OCI-LY1 (cell line): Measurements from ENCODE around the gene ETV6.
A peak's percentile ranks its signal among the peaks of the same experiment; 100 is the strongest.

ENCODE experiments used
- H2AFZ ChIP-seq: fragments of 200-600 bp; sonication (generic), shearing (Covaris generic); 2 replicates; pipeline ENCODE4 v1.6.0; 2014; ENCODE audit warnings: antibody characterized with exemption, mild to moderate bottlenecking, low read length
- H3F3A ChIP-seq: fragments of 200-600 bp; sonication (generic), shearing (Covaris generic); 2 replicates; pipeline ENCODE4 v1.6.0; 2014; ENCODE audit warnings: mild to moderate bottlenecking, antibody characterized with exemption, low read length, moderate library complexity; ENCODE audit not compliant: insufficient read depth
- H3K27ac ChIP-seq: fragments of 200-600 bp; sonication (generic); 2 replicates; pipeline ENCODE4 v1.5.1; 2014; ENCODE audit warnings: low read length, mixed run types, mild to moderate bottlenecking, low read depth; ENCODE audit not compliant: poor library complexity, severe bottlenecking
- H3K27me3 ChIP-seq: fragments of 200-600 bp; sonication (generic); 2 replicates; pipeline ENCODE4 v1.6.0; 2014; ENCODE audit warnings: antibody characterized with exemption, mild to moderate bottlenecking, low read length, moderate library complexity; ENCODE audit not compliant: insufficient read depth
- H3K36me3 ChIP-seq: fragments of 200-600 bp; sonication (generic); 2 replicates; pipeline ENCODE4 v1.6.1; 2014; ENCODE audit warnings: mild to moderate bottlenecking, antibody characterized with exemption, low read length, moderate library complexity, mixed read lengths; ENCODE audit not compliant: insufficient read depth
- H3K4me1 ChIP-seq: fragments of 200-600 bp; sonication (generic); 2 replicates; pipeline ENCODE4 v1.5.1; 2014; ENCODE audit warnings: mild to moderate bottlenecking, low read length, moderate library complexity; ENCODE audit not compliant: insufficient read depth, severe bottlenecking
- H3K4me2 ChIP-seq: fragments of 200-600 bp; sonication (generic), shearing (Covaris generic); 2 replicates; pipeline ENCODE4 v1.6.1; 2014; ENCODE audit warnings: low read length
- H3K4me3 ChIP-seq: fragments of 200-600 bp; sonication (generic); 2 replicates; pipeline ENCODE4 v1.5.1; 2014; ENCODE audit warnings: low read length, low read depth, mild to moderate bottlenecking, mixed read lengths; ENCODE audit not compliant: poor library complexity, severe bottlenecking
- H3K79me2 ChIP-seq: fragments of 200-600 bp; shearing (Covaris generic); 2 replicates; pipeline ENCODE4 v1.6.1; 2016; ENCODE audit warnings: mixed run types, low read length, mixed read lengths; ENCODE audit not compliant: insufficient read depth
- H3K9ac ChIP-seq: fragments of 200-600 bp; sonication (generic), shearing (Covaris generic); 2 replicates; pipeline ENCODE4 v1.6.1; 2014; ENCODE audit warnings: mild to moderate bottlenecking, low read length, mixed read lengths
- H3K9me2 ChIP-seq: fragments of 200-600 bp; sonication (generic), shearing (Covaris generic); 2 replicates; pipeline ENCODE4 v1.6.1; 2014; ENCODE audit warnings: low read depth, mild to moderate bottlenecking, low read length, mixed read lengths
- H3K9me3 ChIP-seq: fragments of 200-600 bp; shearing (Covaris generic); 2 replicates; pipeline ENCODE4 v1.6.1; 2014; ENCODE audit warnings: low read length, mixed read lengths
- H4K20me1 ChIP-seq: fragments of 200-600 bp; sonication (generic), shearing (Covaris generic); 2 replicates; pipeline ENCODE4 v1.6.0; 2016; ENCODE audit warnings: mild to moderate bottlenecking, low read length; ENCODE audit not compliant: insufficient read depth
- CTCF ChIP-seq: fragments of 200-600 bp; sonication (generic), shearing (Covaris generic); IDR thresholded peaks from 2 replicates; pipeline ENCODE4 v1.5.1; 2017; ENCODE audit warnings: mild to moderate bottlenecking, antibody characterized with exemption, low read length, moderate library complexity, mixed read lengths
- EZH2 ChIP-seq: fragments of 200-600 bp; sonication (generic), shearing (Covaris generic); IDR thresholded peaks from 2 replicates; pipeline ENCODE4 v1.8.0; 2017; ENCODE audit warnings: borderline replicate concordance, mixed run types, mild to moderate bottlenecking, antibody characterized with exemption, low read length, moderate library complexity, mixed read lengths

ETV6 gene

GRCh38 chr12:11759494-11759878 is 110.0 kb downstream of the ETV6 start:
- Histone ChIP-seq H3K9me2 (no peaks in the 10 kb centered on the region), H3K9me3 (no peaks in the 10 kb centered on the region), H3K27me3 (no peaks in the 10 kb centered on the region), H2AFZ (no peak overlapping the region), H4K20me1 (no peaks in the 10 kb centered on the region), H3K4me2 (peak overlapping the region; percentile 71), H3K4me3 (peak overlapping the region; percentile 54), H3K79me2 (no peaks in the 10 kb centered on the region), H3K27ac (peak overlapping the region; percentile 99), H3K9ac (peak overlapping the region; percentile 90), H3K36me3 (no peaks in the 10 kb centered on the region), H3K4me1 (peaks cover 100% of the 10 kb centered on the region), H3F3A (0 out of 2 replicates have a peak, but pooled peaks cover 4% of the 10 kb centered on the region)
- no peak for TF ChIP-seq EZH2
- no peak for TF ChIP-seq CTCF

- H3K36me3 ChIP-seq, result no peaks in the 10 kb centered on the region
Measured at GRCh38 chr12:11759899-11760298, 110.4 kb downstream of the ETV6 start.

GRCh38 chr12:11761869-11762567 is 112.5 kb downstream of the ETV6 start:
- Histone ChIP-seq H3K4me1 (peaks cover 100% of the 10 kb centered on the region), H3K36me3 (no peaks in the 10 kb centered on the region), H3K27ac (peak overlapping the region; percentile 99), H3K79me2 (no peaks in the 10 kb centered on the region), H3K4me2 (peak overlapping the region; percentile 32), H3K9me2 (no peaks in the 10 kb centered on the region), H3K4me3 (no peak overlapping the region), H3F3A (0 out of 2 replicates have a peak, but pooled peaks cover 8% of the 10 kb centered on the region), H3K27me3 (no peaks in the 10 kb centered on the region), H2AFZ (no peak overlapping the region), H3K9ac (peak overlapping the region; percentile 66), H3K9me3 (no peaks in the 10 kb centered on the region), H4K20me1 (no peaks in the 10 kb centered on the region)
- no peak for TF ChIP-seq EZH2
- TF ChIP-seq CTCF, result no peak

More at GRCh38 chr12:11759899-11760298, 110.4 kb downstream of the ETV6 start:
- H3K9ac ChIP-seq, result peak overlapping the region; percentile 90
- H3K4me2 ChIP-seq, result peak overlapping the region; percentile 71; the same call in 1 of the 2 replicates
- H2AFZ ChIP-seq, result no peak overlapping the region
- no peak for TF ChIP-seq EZH2
- peaks cover 100% of the 10 kb centered on the region for H3K4me1 ChIP-seq
- no peaks in the 10 kb centered on the region for H3K9me2 ChIP-seq
- 0 out of 2 replicates have a peak, but pooled peaks cover 4% of the 10 kb centered on the region for H3F3A ChIP-seq
- no peaks in the 10 kb centered on the region for H3K27me3 ChIP-seq
- H4K20me1 ChIP-seq, result no peaks in the 10 kb centered on the region
- no peaks in the 10 kb centered on the region for H3K79me2 ChIP-seq
- peak overlapping the region; percentile 99 for H3K27ac ChIP-seq
- no peaks in the 10 kb centered on the region for H3K9me3 ChIP-seq
- no peak overlapping the region for H3K4me3 ChIP-seq
